ENCODE data around the gene OXER1. TPM values are rescaled to one million over a fixed set of nuclear protein-coding genes. Genes with fewer than 3 reads are reported as not detected.
"Not testable (repeated sequence)": the region's sequence is repeated elsewhere in the genome, so short reads cannot be mapped to it uniquely, and the experiment has no call there.

The OXER1 gene
- total and polyA plus RNA-seq, 4 experiments from 2014 or later = not detected

- H3K4me3 ChIP-seq (ENCODE audit: low read length in 2 of 2) = no peak overlapping the region
- intact Hi-C loops (cut with micrococcal nuclease) = no loop called here
- no peaks in the 10 kb centered on the region for H3K9me3 ChIP-seq (ENCODE audit: control insufficient read depth in 1 of 2, low read length in 2 of 2)
- no peak overlapping the region for H3K4me3 Mint-ChIP-seq
- H3K27me3 ChIP-seq (ENCODE audit: insufficient read depth, low read length) = no peaks in the 10 kb centered on the region
- peaks cover 0 to 5% (median 0%) of the 10 kb centered on the region in 4 donors for H3K4me1 Mint-ChIP-seq
- ChIA-PET CTCF (ENCODE audit: partially characterized antibody) (no interaction called here), POLR2A (ENCODE audit: partially characterized antibody) (no interaction called here)
- no peak overlapping the region for H3K27ac ChIP-seq (ENCODE audit: low read depth, low read length)
- peaks cover 0 to 4% (median 2%) of the 10 kb centered on the region in 8 donors for H3K9me3 Mint-ChIP-seq
- H3K36me3 ChIP-seq (ENCODE audit: insufficient read depth, low read length) = no peaks in the 10 kb centered on the region
- H3K27me3 Mint-ChIP-seq = no peaks in the 10 kb centered on the region
- no peaks in the 10 kb centered on the region for H3K4me1 ChIP-seq (ENCODE audit: insufficient read depth, low read length)
- H3K27ac Mint-ChIP-seq = no peak overlapping the region
- peaks cover 30 to 49% of the 10 kb centered on the region in 2 donors for H3K36me3 Mint-ChIP-seq
- DNase-seq = no peak
Observed at GRCh38 chr2:42744545-42745082, 19.3 kb downstream of the OXER1 start.

- no peak for DNase-seq
- no peak overlapping the region for H3K27ac Mint-ChIP-seq
- peaks cover 0 to 5% (median 0%) of the 10 kb centered on the region in 4 donors for H3K4me1 Mint-ChIP-seq
- Histone ChIP-seq H3K36me3 (ENCODE audit: insufficient read depth, low read length) (no peaks in the 10 kb centered on the region), H3K4me3 (ENCODE audit: low read length in 2 of 2) (no peak overlapping the region), H3K4me1 (ENCODE audit: insufficient read depth, low read length) (no peaks in the 10 kb centered on the region), H3K27me3 (ENCODE audit: insufficient read depth, low read length) (no peaks in the 10 kb centered on the region), H3K27ac (ENCODE audit: low read depth, low read length) (no peak overlapping the region), H3K9me3 (ENCODE audit: control insufficient read depth in 1 of 2, low read length in 2 of 2) (no peaks in the 10 kb centered on the region)
- no peak overlapping the region for H3K4me3 Mint-ChIP-seq
- H3K36me3 Mint-ChIP-seq = peaks cover 35 to 54% of the 10 kb centered on the region in 2 donors
- ChIA-PET CTCF (ENCODE audit: partially characterized antibody) (no interaction called here), POLR2A (ENCODE audit: partially characterized antibody) (no interaction called here)
- intact Hi-C loops (cut with micrococcal nuclease) = no loop called here
- H3K9me3 Mint-ChIP-seq = peaks cover 0 to 11% (median 4%) of the 10 kb centered on the region in 8 donors
- H3K27me3 Mint-ChIP-seq = no peaks in the 10 kb centered on the region
Observed at GRCh38 chr2:42743659-42743990, 20.3 kb downstream of the OXER1 start.

- no peaks in the 10 kb centered on the region for H3K4me1 ChIP-seq (ENCODE audit: insufficient read depth, low read length)
- Mint-ChIP-seq H3K27me3 (no peaks in the 10 kb centered on the region), H3K27ac (no peak overlapping the region), H3K4me3 (no peak overlapping the region), H3K36me3 (peaks cover 38 to 59% of the 10 kb centered on the region in 2 donors), H3K4me1 (peaks cover 0 to 5% (median 0%) of the 10 kb centered on the region in 4 donors), H3K9me3 (peaks cover 0 to 16% (median 5%) of the 10 kb centered on the region in 8 donors)
- H3K9me3 ChIP-seq (ENCODE audit: control insufficient read depth in 1 of 2, low read length in 2 of 2) = no peaks in the 10 kb centered on the region
- POLR2A ChIA-PET (ENCODE audit: partially characterized antibody) = no interaction called here
- no peaks in the 10 kb centered on the region for H3K36me3 ChIP-seq (ENCODE audit: insufficient read depth, low read length)
- no peak for DNase-seq
- H3K4me3 ChIP-seq (ENCODE audit: low read length in 2 of 2) = no peak overlapping the region
- CTCF ChIA-PET (ENCODE audit: partially characterized antibody) = no interaction called here
- no peak overlapping the region for H3K27ac ChIP-seq (ENCODE audit: low read depth, low read length)
- intact Hi-C loops (cut with micrococcal nuclease) = no loop called here
- H3K27me3 ChIP-seq (ENCODE audit: insufficient read depth, low read length) = no peaks in the 10 kb centered on the region
Observed at GRCh38 chr2:42742740-42743658, 20.9 kb downstream of the OXER1 start.

- H3K27ac ChIP-seq (ENCODE audit: low read depth, low read length) = no peak overlapping the region
- Mint-ChIP-seq H3K9me3 (peaks cover 0 to 25% (median 8%) of the 10 kb centered on the region in 8 donors), H3K36me3 (peaks cover 46 to 69% of the 10 kb centered on the region in 2 donors), H3K27me3 (no peaks in the 10 kb centered on the region), H3K4me3 (no peak overlapping the region), H3K27ac (no peak overlapping the region), H3K4me1 (peaks cover 0 to 5% (median 0%) of the 10 kb centered on the region in 4 donors)
- DNase-seq = no peak
- intact Hi-C loops (cut with micrococcal nuclease) = no loop called here
- no peaks in the 10 kb centered on the region for H3K27me3 ChIP-seq (ENCODE audit: insufficient read depth, low read length)
- H3K4me1 ChIP-seq (ENCODE audit: insufficient read depth, low read length) = no peaks in the 10 kb centered on the region
- no peaks in the 10 kb centered on the region for H3K9me3 ChIP-seq (ENCODE audit: control insufficient read depth in 1 of 2, low read length in 2 of 2)
- no peaks in the 10 kb centered on the region for H3K36me3 ChIP-seq (ENCODE audit: insufficient read depth, low read length)
- ChIA-PET POLR2A (ENCODE audit: partially characterized antibody) (no interaction called here), CTCF (ENCODE audit: partially characterized antibody) (no interaction called here)
- H3K4me3 ChIP-seq (ENCODE audit: low read length in 2 of 2) = no peak overlapping the region
Observed at GRCh38 chr2:42741140-42741539, 22.8 kb downstream of the OXER1 start.

GRCh38 chr2:42736598-42737322 is 27.2 kb downstream of the OXER1 start:
- H3K27ac ChIP-seq (ENCODE audit: low read depth, low read length) = no peak overlapping the region
- H3K4me1 ChIP-seq (ENCODE audit: insufficient read depth, low read length) = no peaks in the 10 kb centered on the region
- ChIA-PET CTCF (ENCODE audit: partially characterized antibody) (no interaction called here), POLR2A (ENCODE audit: partially characterized antibody) (no interaction called here)
- Mint-ChIP-seq H3K27ac (no peak overlapping the region), H3K36me3 (peaks cover 77 to 96% of the 10 kb centered on the region in 2 donors), H3K9me3 (peaks cover 2 to 63% (median 37%) of the 10 kb centered on the region in 8 donors), H3K4me1 (peaks cover 0 to 5% (median 0%) of the 10 kb centered on the region in 4 donors), H3K4me3 (no peak overlapping the region), H3K27me3 (no peaks in the 10 kb centered on the region)
- H3K9me3 ChIP-seq (ENCODE audit: control insufficient read depth in 1 of 2, low read length in 2 of 2) = no peaks in the 10 kb centered on the region
- DNase-seq = no peak
- no peaks in the 10 kb centered on the region for H3K27me3 ChIP-seq (ENCODE audit: insufficient read depth, low read length)
- H3K4me3 ChIP-seq (ENCODE audit: low read length in 2 of 2) = no peak overlapping the region
- intact Hi-C loops (cut with micrococcal nuclease) = no loop called here
- H3K36me3 ChIP-seq (ENCODE audit: insufficient read depth, low read length) = no peaks in the 10 kb centered on the region

- no peaks in the 10 kb centered on the region for H3K36me3 ChIP-seq (ENCODE audit: insufficient read depth, low read length)
- no peaks in the 10 kb centered on the region for H3K27me3 ChIP-seq (ENCODE audit: insufficient read depth, low read length)
- H3K27ac ChIP-seq (ENCODE audit: low read depth, low read length) = no peak overlapping the region
- ChIA-PET CTCF (ENCODE audit: partially characterized antibody) (no interaction called here), POLR2A (ENCODE audit: partially characterized antibody) (no interaction called here)
- no peak for DNase-seq
- H3K4me1 ChIP-seq (ENCODE audit: insufficient read depth, low read length) = no peaks in the 10 kb centered on the region
- intact Hi-C loops (cut with micrococcal nuclease) = no loop called here
- Mint-ChIP-seq H3K4me1 (no peaks in the 10 kb centered on the region), H3K36me3 (peaks cover 69 to 93% of the 10 kb centered on the region in 2 donors), H3K4me3 (no peak overlapping the region), H3K9me3 (peaks cover 2 to 66% (median 41%) of the 10 kb centered on the region in 8 donors), H3K27ac (no peak overlapping the region), H3K27me3 (no peaks in the 10 kb centered on the region)
- H3K4me3 ChIP-seq (ENCODE audit: low read length in 2 of 2) = no peak overlapping the region
- H3K9me3 ChIP-seq (ENCODE audit: control insufficient read depth in 1 of 2, low read length in 2 of 2) = no peaks in the 10 kb centered on the region
Observed at GRCh38 chr2:42733852-42734251, 30.1 kb downstream of the OXER1 start.

GRCh38 chr2:42731316-42731715 is 32.6 kb downstream of the OXER1 start:
- H3K27ac Mint-ChIP-seq; intact Hi-C loops (cut with micrococcal nuclease); H3K36me3 ChIP-seq (ENCODE audit: insufficient read depth, low read length); H3K4me3 Mint-ChIP-seq; H3K4me1 ChIP-seq (ENCODE audit: insufficient read depth, low read length); CTCF ChIA-PET (ENCODE audit: partially characterized antibody); H3K4me3 ChIP-seq (ENCODE audit: low read length in 2 of 2); DNase-seq; H3K27ac ChIP-seq (ENCODE audit: low read depth, low read length); POLR2A ChIA-PET (ENCODE audit: partially characterized antibody); H3K9me3 ChIP-seq (ENCODE audit: control insufficient read depth in 1 of 2, low read length in 2 of 2); H3K27me3 ChIP-seq (ENCODE audit: insufficient read depth, low read length); H3K4me1 Mint-ChIP-seq; H3K27me3 Mint-ChIP-seq: not testable (repeated sequence)
- Mint-ChIP-seq H3K36me3 (peaks cover 61 to 86% of the 10 kb centered on the region in 2 donors), H3K9me3 (peaks cover 2 to 48% (median 34%) of the 10 kb centered on the region in 8 donors)

Measured in CD4-positive, alpha-beta memory T cell (primary cell).